Transverse colon (tissue), 4 donors: ENCODE data around the gene SDHB.

ENCODE experiments used
- CTCF ChIP-seq, 5 experiments: fragments of 200-600 bp in 3 of 5; fragments of 450-650 bp in 2 of 5; sonication (generic) in 3 of 5; IDR thresholded peaks; 1 replicate in 2 of 5; 2 replicates in 3 of 5; pipeline ENCODE4 v1.5.1; 2016 to 2017; ENCODE audit warnings: antibody characterized with exemption in 5 of 5, inconsistent platforms in 3 of 5, mild to moderate bottlenecking in 2 of 5, moderate library complexity in 1 of 5
- EP300 ChIP-seq: sonication (generic); formaldehyde crosslinking; IDR thresholded peaks from one replicate; pipeline ENCODE4 v1.6.1; 2017; ENCODE audit warnings: antibody characterized with exemption, low read depth
- POLR2AphosphoS5 ChIP-seq, 3 donors: sonication (generic); formaldehyde crosslinking; IDR thresholded peaks; one replicate each; pipeline ENCODE4 v1.6.1; 2016; ENCODE audit warnings: antibody characterized with exemption in 3 of 3

GRCh38 chr1:17096584-17096983 is 42.8 kb upstream of the SDHB start:
- TF ChIP-seq CTCF (IDR thresholded peaks at IDR 0.05) (no peak), EP300 (no peak), POLR2AphosphoS5 (IDR thresholded peaks at IDR 0.05) (no peak)
